ACHN (cell line): ENCODE results near the gene DENND1A.

ENCODE experiments used
- DNase-seq: peaks from one replicate; pipeline ENCODE4 v3.0.0-alpha.2; 2015
- in situ Hi-C: cut with HindIII; loops from 2 replicates; pipeline ENCODE4 v1.10.0; 2017; ENCODE audit warnings: low sequenced_read_pairs, low pct_ligation_motif_present, low pct_unique_long_range_greater_than_20kb

The DENND1A gene

GRCh38 chr9:123523001-123523400 lies 406.9 kb downstream of the DENND1A start:
- DNase-seq, result no peak
- in situ Hi-C loops, result no loop called here

- in situ Hi-C loops, result no loop called here
- no peak for DNase-seq
Observed at GRCh38 chr9:123522251-123522650, 407.7 kb downstream of the DENND1A start.

GRCh38 chr9:123518338-123518737 lies 411.6 kb downstream of the DENND1A start:
- no peak for DNase-seq
- in situ Hi-C loops, result no loop called here

GRCh38 chr9:123517512-123517911 lies 412.4 kb downstream of the DENND1A start:
- in situ Hi-C loops, result no loop called here
- DNase-seq, result no peak

GRCh38 chr9:123514766-123515165 lies 415.2 kb downstream of the DENND1A start:
- in situ Hi-C loops, result no loop called here
- DNase-seq, result no peak

- in situ Hi-C loops, result no loop called here
- no peak for DNase-seq
Observed at GRCh38 chr9:123513554-123513953, 416.4 kb downstream of the DENND1A start.

GRCh38 chr9:123511326-123512277 lies 418.3 kb downstream of the DENND1A start:
- DNase-seq, result no peak
- in situ Hi-C loops, result no loop called here

- no peak for DNase-seq
- in situ Hi-C loops, result no loop called here
Observed at GRCh38 chr9:123509646-123510045, 420.3 kb downstream of the DENND1A start.

GRCh38 chr9:123508048-123508447 lies 421.9 kb downstream of the DENND1A start:
- no peak for DNase-seq
- in situ Hi-C loops, result no loop called here

- in situ Hi-C loops, result no loop called here
- DNase-seq, result no peak
Observed at GRCh38 chr9:123505496-123505895, 424.4 kb downstream of the DENND1A start.

- in situ Hi-C loops, result no loop called here
- DNase-seq, result no peak
Observed at GRCh38 chr9:123500336-123500735, 429.6 kb downstream of the DENND1A start.

- DNase-seq, result no peak
- in situ Hi-C loops, result no loop called here
Observed at GRCh38 chr9:123497830-123498229, 432.1 kb downstream of the DENND1A start.

- DNase-seq, result no peak
- in situ Hi-C loops, result no loop called here
Observed at GRCh38 chr9:123495731-123496130, 434.2 kb downstream of the DENND1A start.

- in situ Hi-C loops, result no loop called here
- no peak for DNase-seq
Observed at GRCh38 chr9:123493627-123494026, 436.3 kb downstream of the DENND1A start.

- DNase-seq, result no peak
- in situ Hi-C loops, result no loop called here
Observed at GRCh38 chr9:123490688-123491087, 439.2 kb downstream of the DENND1A start.

GRCh38 chr9:123488722-123489321 lies 441.1 kb downstream of the DENND1A start:
- in situ Hi-C loops, result no loop called here
- no peak for DNase-seq

- no peak for DNase-seq
- in situ Hi-C loops, result no loop called here
Observed at GRCh38 chr9:123487944-123488548, 441.9 kb downstream of the DENND1A start.

GRCh38 chr9:123486431-123486830 lies 443.5 kb downstream of the DENND1A start:
- in situ Hi-C loops, result no loop called here
- DNase-seq, result no peak

- DNase-seq, result no peak
- in situ Hi-C loops, result no loop called here
Observed at GRCh38 chr9:123485216-123485615, 444.7 kb downstream of the DENND1A start.
